Hepatocyte (in vitro differentiated cells): Measurements from ENCODE around the gene COL6A5. TPM values are rescaled to one million over a fixed set of nuclear protein-coding genes. Genes with fewer than 3 reads are reported as not detected.

Source experiments
- DNase-seq: peaks from one replicate; pipeline ENCODE4 v3.0.0-alpha.2; 2016; ENCODE audit warnings: low spot score
- H2AFZ ChIP-seq: fragments of 200-600 bp; sonication (generic); 2 replicates; pipeline ENCODE4 v1.6.0; 2016; ENCODE audit warnings: antibody characterized with exemption, mild to moderate bottlenecking
- H3K27ac ChIP-seq: fragments of 200-600 bp; sonication (generic); 2 replicates; pipeline ENCODE4 v1.5.1; 2016; ENCODE audit warnings: mild to moderate bottlenecking
- H3K27me3 ChIP-seq: fragments of 200-600 bp; sonication (generic); 2 replicates; pipeline ENCODE4 v1.6.1; 2016
- H3K36me3 ChIP-seq: fragments of 200-600 bp; sonication (generic); replicated peaks from 2 replicates; pipeline ENCODE4 v1.5.1; 2016; ENCODE audit warnings: low read depth; ENCODE audit not compliant: insufficient read depth
- H3K4me1 ChIP-seq: fragments of 200-600 bp; sonication (generic); 2 replicates; pipeline ENCODE4 v1.5.1; 2016; ENCODE audit warnings: mild to moderate bottlenecking, moderate library complexity; ENCODE audit not compliant: insufficient read depth
- H3K4me2 ChIP-seq: fragments of 200-600 bp; sonication (generic); 2 replicates; pipeline ENCODE4 v1.6.0; 2016
- H3K4me3 ChIP-seq: fragments of 200-600 bp; sonication (generic); 2 replicates; pipeline ENCODE4 v1.5.1; 2016; ENCODE audit warnings: mild to moderate bottlenecking
- H3K79me2 ChIP-seq: fragments of 200-600 bp; sonication (generic); 2 replicates; pipeline ENCODE4 v1.6.0; 2017; ENCODE audit warnings: mild to moderate bottlenecking
- H3K9me2 ChIP-seq: fragments of 200-600 bp; sonication (generic); replicated peaks from 2 replicates; pipeline ENCODE4 v1.6.0; 2017; ENCODE audit warnings: mild to moderate bottlenecking; ENCODE audit not compliant: insufficient read depth
- H3K9me3 ChIP-seq: fragments of 200-600 bp; sonication (generic); 2 replicates; pipeline ENCODE4 v1.5.1; 2016; ENCODE audit warnings: low read depth, mild to moderate bottlenecking
- H4K20me1 ChIP-seq: fragments of 200-600 bp; sonication (generic); 2 replicates; pipeline ENCODE4 v1.6.0; 2016; ENCODE audit warnings: mild to moderate bottlenecking; ENCODE audit not compliant: insufficient read depth, poor library complexity, severe bottlenecking
- EZH2 ChIP-seq: fragments of 200-600 bp; sonication (generic); IDR thresholded peaks from 2 replicates; pipeline ENCODE4 v1.6.1; 2016; ENCODE audit warnings: antibody characterized with exemption, mild to moderate bottlenecking, borderline replicate concordance
- EZH2phosphoT487 ChIP-seq: fragments of 200-600 bp; sonication (generic); IDR thresholded peaks from one replicate; pipeline ENCODE4 v1.6.1; 2018; ENCODE audit warnings: antibody characterized with exemption, mild to moderate bottlenecking, low read depth, moderate library complexity; ENCODE audit not compliant: unreplicated experiment, severe bottlenecking
- WGBS: methylation state at CpG from one replicate; pipeline ENCODE4 v1.1.6; 2016; ENCODE audit warnings: low lambda C conversion rate; ENCODE audit errors: missing lambda C conversion rate; 5-methylcytosine and 5-hydroxymethylcytosine counted together
- polyA plus RNA-seq: library from polyadenylated mRNA; unstranded; fragments of >200 nt; fragmentation: Nextera tagmentation; extraction: Ambion mirVana; gene quantifications from 2 replicates; pipeline ENCODE4 v1.2.1, GENCODE V29; 2016
- total RNA-seq: library from RNA; depleted of rRNA; stranded (reverse); fragments of >200 nt; gene quantifications from 2 replicates; pipeline ENCODE4 v1.2.3, GENCODE V29; 2014
- TF ChIP-seq, protein P1 (sequence below): fragments of 200-600 bp; sonication (generic); IDR thresholded peaks from 2 replicates; pipeline ENCODE4 v1.5.1; 2016; ENCODE audit warnings: antibody characterized with exemption, mild to moderate bottlenecking; ENCODE audit not compliant: poor library complexity

COL6A5 gene
- total and polyA plus RNA-seq, 2 experiments from 2014 or later = 0.11 to 1.1 TPM

GRCh38 chr3:130504701-130505100 lies 159.2 kb downstream of the COL6A5 start:
- no peaks in the 10 kb centered on the region for H3K36me3 ChIP-seq
- no peaks in the 10 kb centered on the region for H4K20me1 ChIP-seq
- no peak overlapping the region for H3K4me3 ChIP-seq
- TF ChIP-seq EZH2phosphoT487 (no peak), EZH2 (no peak)
- TF ChIP-seq, protein P1, sequence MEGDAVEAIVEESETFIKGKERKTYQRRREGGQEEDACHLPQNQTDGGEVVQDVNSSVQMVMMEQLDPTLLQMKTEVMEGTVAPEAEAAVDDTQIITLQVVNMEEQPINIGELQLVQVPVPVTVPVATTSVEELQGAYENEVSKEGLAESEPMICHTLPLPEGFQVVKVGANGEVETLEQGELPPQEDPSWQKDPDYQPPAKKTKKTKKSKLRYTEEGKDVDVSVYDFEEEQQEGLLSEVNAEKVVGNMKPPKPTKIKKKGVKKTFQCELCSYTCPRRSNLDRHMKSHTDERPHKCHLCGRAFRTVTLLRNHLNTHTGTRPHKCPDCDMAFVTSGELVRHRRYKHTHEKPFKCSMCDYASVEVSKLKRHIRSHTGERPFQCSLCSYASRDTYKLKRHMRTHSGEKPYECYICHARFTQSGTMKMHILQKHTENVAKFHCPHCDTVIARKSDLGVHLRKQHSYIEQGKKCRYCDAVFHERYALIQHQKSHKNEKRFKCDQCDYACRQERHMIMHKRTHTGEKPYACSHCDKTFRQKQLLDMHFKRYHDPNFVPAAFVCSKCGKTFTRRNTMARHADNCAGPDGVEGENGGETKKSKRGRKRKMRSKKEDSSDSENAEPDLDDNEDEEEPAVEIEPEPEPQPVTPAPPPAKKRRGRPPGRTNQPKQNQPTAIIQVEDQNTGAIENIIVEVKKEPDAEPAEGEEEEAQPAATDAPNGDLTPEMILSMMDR = no peak
- H3K4me2 ChIP-seq = no peak overlapping the region
- no peak for DNase-seq
- no peak overlapping the region for H2AFZ ChIP-seq
- no peaks in the 10 kb centered on the region for H3K9me2 ChIP-seq
- no peaks in the 10 kb centered on the region for H3K4me1 ChIP-seq
- no peaks in the 10 kb centered on the region for H3K27me3 ChIP-seq
- H3K27ac ChIP-seq = no peak overlapping the region
- H3K79me2 ChIP-seq = no peaks in the 10 kb centered on the region
- 98% methylated on average over 2 of the region's 2 CpGs for WGBS
- no peaks in the 10 kb centered on the region for H3K9me3 ChIP-seq

GRCh38 chr3:130506031-130506430 lies 160.6 kb downstream of the COL6A5 start:
- WGBS = 78% methylated on average over 3 of the region's 3 CpGs
- Histone ChIP-seq H3K9me3 (no peaks in the 10 kb centered on the region), H3K27ac (no peak overlapping the region), H3K27me3 (no peaks in the 10 kb centered on the region), H3K36me3 (no peaks in the 10 kb centered on the region), H3K4me1 (no peaks in the 10 kb centered on the region), H3K4me3 (no peak overlapping the region), H3K79me2 (no peaks in the 10 kb centered on the region), H2AFZ (no peak overlapping the region), H4K20me1 (no peaks in the 10 kb centered on the region), H3K9me2 (no peaks in the 10 kb centered on the region), H3K4me2 (no peak overlapping the region)
- no peak for DNase-seq
- TF ChIP-seq EZH2 = no peak
- TF ChIP-seq, protein P1 = no peak
- TF ChIP-seq EZH2phosphoT487 = no peak

GRCh38 chr3:130507746-130508145 lies 162.3 kb downstream of the COL6A5 start:
- TF ChIP-seq, protein P1 = no peak
- TF ChIP-seq EZH2 (no peak), EZH2phosphoT487 (no peak)
- Histone ChIP-seq H3K27ac (no peak overlapping the region), H4K20me1 (no peaks in the 10 kb centered on the region), H3K4me1 (no peaks in the 10 kb centered on the region), H3K4me2 (no peak overlapping the region), H3K27me3 (no peaks in the 10 kb centered on the region), H3K36me3 (no peaks in the 10 kb centered on the region), H3K9me3 (no peaks in the 10 kb centered on the region), H3K4me3 (no peak overlapping the region), H3K9me2 (no peaks in the 10 kb centered on the region), H3K79me2 (no peaks in the 10 kb centered on the region), H2AFZ (no peak overlapping the region)
- 94% methylated on average over 2 of the region's 2 CpGs for WGBS
- no peak for DNase-seq

- Histone ChIP-seq H3K9me3 (no peaks in the 10 kb centered on the region), H3K79me2 (no peaks in the 10 kb centered on the region), H3K27me3 (no peaks in the 10 kb centered on the region), H3K9me2 (no peaks in the 10 kb centered on the region), H3K4me1 (no peaks in the 10 kb centered on the region), H2AFZ (no peak overlapping the region), H3K4me3 (no peak overlapping the region), H3K4me2 (peak overlapping the region; percentile 20), H3K36me3 (no peaks in the 10 kb centered on the region), H3K27ac (no peak overlapping the region), H4K20me1 (no peaks in the 10 kb centered on the region)
- TF ChIP-seq EZH2phosphoT487 (no peak), EZH2 (no peak)
- TF ChIP-seq, protein P1 = no peak
- peak; percentile 9 for DNase-seq
- WGBS = 44% methylated on average over 6 of the region's 6 CpGs
These were observed 163.5 kb downstream of the COL6A5 start for GRCh38 chr3:130509008-130509407.
